GM18499 (cell line): ENCODE data around the gene ZG16B.

Source experiments
- ATAC-seq: cut with Tn5 transposase; IDR thresholded peaks from one replicate; pipeline ENCODE4 v1.9.1; 2021; ENCODE audit warnings: moderate number of reproducible peaks; ENCODE audit not compliant: insufficient read depth, unreplicated experiment

ZG16B gene

DNA sequence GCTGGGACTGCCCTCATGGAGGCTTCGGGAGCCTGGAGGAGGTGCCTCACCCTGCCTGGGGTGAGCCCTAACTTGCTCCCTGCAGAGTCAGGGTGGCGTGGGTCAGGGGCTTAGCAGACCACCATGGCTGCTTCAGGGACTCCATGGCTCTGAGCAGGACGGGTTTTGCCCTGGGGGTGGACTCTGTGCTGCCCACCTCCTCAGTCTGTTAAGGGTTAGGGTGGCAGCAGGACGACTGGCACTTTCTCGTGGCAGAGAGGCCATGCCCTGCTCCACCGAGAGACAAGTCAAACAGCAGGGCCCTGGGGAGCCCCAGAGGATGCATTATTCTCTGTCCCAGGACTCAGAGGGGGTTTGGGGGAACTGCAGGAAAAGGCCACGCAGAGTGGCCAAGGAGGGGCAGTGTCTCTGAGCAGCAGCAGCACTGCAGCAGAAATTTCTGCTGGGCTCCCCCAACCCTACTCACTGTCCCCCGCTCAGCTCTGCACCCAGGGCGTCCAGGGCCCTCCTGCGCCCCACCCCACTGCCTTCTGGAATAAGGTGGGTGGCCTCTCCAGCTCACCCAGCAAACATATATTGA is 29.7 kb downstream of the ZG16B start:
- ATAC-seq: no peak

DNA sequence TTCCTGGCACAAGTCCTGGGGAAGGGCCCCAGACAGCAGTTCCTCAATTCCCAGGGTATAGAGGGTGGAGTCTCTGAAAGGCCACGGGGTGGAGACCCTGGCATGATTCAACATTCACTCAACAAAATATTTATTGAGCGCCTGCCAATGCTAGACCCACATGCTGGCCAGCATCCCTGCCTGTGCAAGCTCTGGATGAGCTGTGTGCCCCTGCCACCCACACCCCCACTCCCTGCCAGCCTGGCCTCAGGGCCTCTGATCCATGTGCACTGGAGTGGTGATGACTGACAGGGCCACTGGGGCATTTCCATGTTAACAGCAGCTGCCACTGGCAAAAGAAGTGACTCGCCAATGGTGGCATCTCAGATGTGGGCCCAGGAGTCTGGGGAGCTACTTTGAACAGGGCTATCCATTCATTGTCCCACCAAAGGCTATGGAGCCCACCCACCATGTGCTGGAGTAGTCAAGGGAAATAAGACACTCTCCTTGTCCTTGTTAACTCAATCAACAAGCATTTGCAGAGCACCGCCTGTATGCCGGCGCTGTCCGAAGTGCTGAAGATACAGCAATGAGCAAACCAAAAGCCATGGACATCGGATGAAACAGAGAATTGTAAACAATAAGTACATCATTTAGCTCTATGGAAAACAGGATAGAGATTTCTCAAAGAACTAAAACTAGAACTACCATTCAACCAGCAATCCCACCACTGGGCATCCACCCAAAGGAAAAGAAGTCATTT is 30.9 kb downstream of the ZG16B start:
- ATAC-seq: no peak

DNA sequence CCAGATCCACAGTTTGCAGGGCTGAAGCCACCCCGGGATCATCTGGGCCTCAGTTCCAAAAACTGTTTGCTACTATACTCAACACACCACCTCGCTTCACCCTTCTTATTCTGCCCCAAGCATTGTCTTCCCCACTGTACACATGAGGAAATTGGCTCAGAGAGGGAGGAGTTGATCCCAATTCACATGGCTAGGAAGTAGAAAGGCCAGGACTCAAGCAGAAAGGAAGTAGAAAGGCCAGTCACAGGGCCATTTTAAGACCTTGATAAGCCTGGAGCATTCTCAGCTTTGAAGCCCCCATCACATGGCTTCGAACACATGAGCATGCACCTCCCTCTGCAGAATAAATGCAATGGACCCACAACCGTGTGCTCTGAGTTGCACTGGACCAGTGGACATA is 35.5 kb downstream of the ZG16B start:
- ATAC-seq: no peak

DNA sequence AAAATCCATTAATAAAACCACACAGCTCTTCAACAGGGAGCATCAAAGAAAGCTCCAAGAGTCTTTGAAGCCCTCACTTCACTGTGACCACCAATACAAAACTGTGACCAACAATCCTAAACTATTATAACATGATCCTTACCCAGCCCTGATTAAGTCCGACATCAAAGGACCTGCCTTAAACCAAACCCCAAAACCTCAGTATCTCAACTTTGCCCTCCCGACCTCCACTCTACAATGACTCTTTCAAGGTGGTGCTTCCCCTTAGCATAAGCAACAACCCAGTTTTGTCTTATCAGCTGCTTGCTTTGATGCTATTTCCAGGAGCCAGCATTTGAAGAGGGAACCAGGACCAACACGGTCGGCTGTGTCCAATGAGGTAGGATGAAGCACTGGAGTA is 36.3 kb downstream of the ZG16B start:
- ATAC-seq: no peak

- ATAC-seq: no peak
Observed at GRCh38 chr16:2867661-2867986, 37.5 kb downstream of the ZG16B start.

DNA sequence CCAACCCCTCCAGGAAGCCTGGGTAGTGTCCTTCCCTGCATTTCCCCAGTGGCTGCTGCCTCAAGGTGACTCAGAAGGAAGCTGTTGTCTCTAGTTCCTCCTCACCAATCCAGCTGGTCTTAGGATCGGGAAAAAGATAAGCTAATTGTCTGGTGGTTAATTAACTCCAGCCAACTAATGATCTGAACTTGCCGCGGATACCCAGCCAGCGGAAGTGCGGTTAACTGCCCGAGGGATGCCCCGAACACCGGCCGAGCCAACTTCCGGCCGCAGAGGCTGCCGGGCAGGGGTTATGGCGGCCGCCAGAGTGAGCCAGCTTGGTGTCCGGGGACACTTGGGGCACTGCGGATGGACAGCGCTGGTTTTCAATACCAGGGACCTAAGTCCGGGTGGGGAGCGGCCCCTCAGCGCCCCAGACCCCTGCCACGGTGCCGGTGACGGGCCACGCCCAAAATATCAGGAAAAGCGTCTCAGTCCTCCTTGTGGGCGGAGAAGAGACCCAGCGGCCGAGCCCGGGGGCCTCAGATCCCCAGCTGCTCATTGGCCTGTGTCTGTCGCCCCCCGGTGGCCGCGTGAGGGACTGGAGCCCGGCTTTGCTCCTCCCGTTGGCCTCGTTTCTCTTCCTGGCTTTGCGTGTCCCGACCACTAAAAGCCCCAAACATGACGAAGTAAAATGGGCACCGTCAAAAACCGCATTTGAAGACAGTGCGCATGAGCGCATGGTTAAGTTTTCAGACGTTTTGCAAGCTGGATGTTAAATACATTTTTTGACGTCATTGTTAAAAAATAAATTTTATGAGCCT is 38.1 kb downstream of the ZG16B start:
- ATAC-seq: no peak

GRCh38 chr16:2871926-2872325 is 41.8 kb downstream of the ZG16B start:
- ATAC-seq: no peak

- ATAC-seq: no peak
Observed at GRCh38 chr16:2874032-2874911, 44.2 kb downstream of the ZG16B start.

- no peak for ATAC-seq
Observed at GRCh38 chr16:2874912-2875362, 44.8 kb downstream of the ZG16B start.

DNA sequence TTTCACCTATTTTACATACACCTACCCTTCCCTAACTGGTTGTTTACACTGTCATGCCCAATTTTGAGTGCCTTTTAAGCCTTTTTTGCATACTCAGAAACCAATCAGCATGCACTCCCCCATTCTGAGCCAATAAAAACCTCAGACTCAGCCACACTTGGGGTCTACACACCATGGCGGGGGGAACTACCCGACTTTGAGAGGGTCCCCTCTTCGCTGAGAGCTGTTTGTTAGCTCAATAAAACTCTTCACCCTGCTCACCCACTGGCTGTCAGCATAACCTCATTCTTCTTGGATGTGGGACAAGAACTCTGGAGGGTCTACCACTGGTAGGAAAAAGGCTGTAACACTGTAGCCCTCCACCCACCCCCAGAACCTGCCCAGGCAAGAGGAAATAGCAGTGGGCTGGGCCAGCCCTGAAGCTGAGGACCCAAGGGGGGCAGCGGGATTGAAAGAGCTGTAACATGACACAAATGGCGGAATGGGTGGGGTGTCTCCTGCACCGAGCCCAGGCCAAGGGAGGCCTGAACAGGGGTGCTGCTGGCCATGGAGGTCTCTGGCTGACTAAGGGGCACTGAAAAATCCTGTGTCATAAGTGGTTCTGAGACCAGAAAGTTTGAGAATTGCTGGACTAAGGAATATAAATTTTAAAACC is 49.9 kb downstream of the ZG16B start:
- ATAC-seq: no peak
